ENCODE data around the gene TNNT2.

GRCh38 chr1:201362906-201363305 is 14.6 kb downstream of the TNNT2 start:
- TF ChIP-seq FOXM1 (IDR thresholded peaks at IDR 0.05; ENCODE audit: borderline replicate concordance), result no peak
- TF ChIP-seq L3MBTL2 (conservative IDR thresholded peaks at IDR 0.05), result no peak
- no peak for TF ChIP-seq FOXK2 (IDR thresholded peaks at IDR 0.05)
- TF ChIP-seq NFRKB (IDR thresholded peaks at IDR 0.05), result no peak
- no peak for TF ChIP-seq ARNT (IDR thresholded peaks at IDR 0.05)
- no peak for TF ChIP-seq HDGF (IDR thresholded peaks at IDR 0.05; ENCODE audit: borderline replicate concordance)
- no peak for TF ChIP-seq TARDBP (IDR thresholded peaks at IDR 0.05)
- TF ChIP-seq FOXA1 (IDR thresholded peaks at IDR 0.05), result no peak
- TF ChIP-seq ZNF384 (IDR thresholded peaks at IDR 0.05), result no peak
- no peak for TF ChIP-seq ELF4 (IDR thresholded peaks at IDR 0.05)
- TF ChIP-seq BHLHE40 (IDR thresholded peaks at IDR 0.05; ENCODE audit: borderline replicate concordance), result no peak
- TF ChIP-seq SP1 (IDR thresholded peaks at IDR 0.05), result no peak
- TF ChIP-seq SUZ12 (IDR thresholded peaks at IDR 0.05), result no peak
- TF ChIP-seq LEF1 (IDR thresholded peaks at IDR 0.05; ENCODE audit: borderline replicate concordance), result no peak

Measured in HEK293T (cell line).